Measurements from ENCODE around the gene TESMIN.

Gene TESMIN

GRCh38 chr11:68707527-68707926 is 43.8 kb downstream of the TESMIN start:
- DNase-seq: no peak

GRCh38 chr11:68704887-68705286 is 46.4 kb downstream of the TESMIN start:
- DNase-seq: no peak

GRCh38 chr11:68698993-68699392 is 52.3 kb downstream of the TESMIN start:
- no peak for DNase-seq

- DNase-seq: no peak
Observed at GRCh38 chr11:68695531-68695930, 55.8 kb downstream of the TESMIN start.

- no peak for DNase-seq
Observed at GRCh38 chr11:68694431-68695297, 56.7 kb downstream of the TESMIN start.

- no peak for DNase-seq
Observed at GRCh38 chr11:68693484-68693882, 57.8 kb downstream of the TESMIN start.

GRCh38 chr11:68692871-68693483 is 58.3 kb downstream of the TESMIN start:
- no peak for DNase-seq

- no peak for DNase-seq
Observed at GRCh38 chr11:68692115-68692514, 59.2 kb downstream of the TESMIN start.

- no peak for DNase-seq
Observed at GRCh38 chr11:68691402-68691784, 59.9 kb downstream of the TESMIN start.

- no peak for DNase-seq
Observed at GRCh38 chr11:68690671-68691401, 60.5 kb downstream of the TESMIN start.

- DNase-seq: no peak
Observed at GRCh38 chr11:68689737-68690625, 61.3 kb downstream of the TESMIN start.

GRCh38 chr11:68688881-68689280 is 62.4 kb downstream of the TESMIN start:
- DNase-seq: no peak

GRCh38 chr11:68687986-68688385 is 63.3 kb downstream of the TESMIN start:
- no peak for DNase-seq

GRCh38 chr11:68687311-68687710 is 64.0 kb downstream of the TESMIN start:
- DNase-seq: no peak

- DNase-seq: no peak
Observed at GRCh38 chr11:68686486-68686885, 64.8 kb downstream of the TESMIN start.

GRCh38 chr11:68685656-68686380 is 65.5 kb downstream of the TESMIN start:
- DNase-seq: no peak

- peak; percentile 31 to 76 (median 41) for DNase-seq
Observed at GRCh38 chr11:68684385-68685356, 66.6 kb downstream of the TESMIN start, which contains the start of gene GAL. Gene GAL, plus strand, starts transcription at chr11:68684544. Its CDS starts 380 bp downstream, at chr11:68684924.

- peak in 1 of 3 donors; percentile 36 for DNase-seq
Observed at GRCh38 chr11:68683536-68684384, 67.6 kb downstream of the TESMIN start.

- peak; percentile 37 to 70 (median 61) for DNase-seq
Observed at GRCh38 chr11:68683121-68683520, 68.2 kb downstream of the TESMIN start.
